Measurements from ENCODE around the gene ADCY9. TPM values are rescaled to one million over a fixed set of nuclear protein-coding genes. Genes with fewer than 3 reads are reported as not detected.

Gene ADCY9
- total and polyA plus RNA-seq, 4 donors: 12.7 to 37.6 (median 17.6) TPM

- 93 to 94% methylated on average over 31 of the region's 31 CpGs for WGBS, 2 donors
- no peaks in the 10 kb centered on the region for H3K27me3 ChIP-seq (ENCODE audit: control insufficient read depth in 3 of 3, insufficient read depth in 3 of 3, low read length in 2 of 3)
- peaks cover 0 to 24% (median 7%) of the 10 kb centered on the region in 5 donors for H3K4me1 ChIP-seq (ENCODE audit: control insufficient read depth in 5 of 5, insufficient read depth in 5 of 5, low read length in 5 of 5)
- no peaks in the 10 kb centered on the region for H3K9me3 ChIP-seq (ENCODE audit: control insufficient read depth in 4 of 4, insufficient read depth in 3 of 4, low read length in 3 of 4)
- no peak overlapping the region for H3K4me3 ChIP-seq
- no peak overlapping the region for H3K9ac ChIP-seq (ENCODE audit: insufficient read depth in 1 of 2, low read length in 2 of 2)
- no peak overlapping the region for H3K27ac ChIP-seq (ENCODE audit: low read depth in 1 of 2, low read length in 1 of 2)
- ATAC-seq (ENCODE audit: insufficient read depth, low FRiP score): no peak
- DNase-seq: no peak
- peaks cover 0 to 39% (median 2%) of the 10 kb centered on the region in 4 donors for H3K36me3 ChIP-seq (ENCODE audit: control insufficient read depth in 4 of 4, insufficient read depth in 4 of 4, low read length in 4 of 4)
- TF ChIP-seq CTCF (IDR thresholded peaks at IDR 0.05; ENCODE audit: control extremely low read depth, extremely low read depth): no peak
Observed at GRCh38 chr16:3984111-3985060, 131.9 kb downstream of the ADCY9 start.

GRCh38 chr16:3983081-3983520 lies 133.1 kb downstream of the ADCY9 start:
- Histone ChIP-seq H3K36me3 (ENCODE audit: control insufficient read depth in 4 of 4, insufficient read depth in 4 of 4, low read length in 4 of 4) (peaks cover 0 to 42% (median 3%) of the 10 kb centered on the region in 4 donors), H3K27ac (ENCODE audit: low read depth in 1 of 2, low read length in 1 of 2) (no peak overlapping the region), H3K4me1 (ENCODE audit: control insufficient read depth in 5 of 5, insufficient read depth in 5 of 5, low read length in 5 of 5) (peaks cover 0 to 24% (median 7%) of the 10 kb centered on the region in 5 donors), H3K27me3 (ENCODE audit: control insufficient read depth in 3 of 3, insufficient read depth in 3 of 3, low read length in 2 of 3) (no peaks in the 10 kb centered on the region), H3K4me3 (no peak overlapping the region), H3K9ac (ENCODE audit: insufficient read depth in 1 of 2, low read length in 2 of 2) (no peak overlapping the region), H3K9me3 (ENCODE audit: control insufficient read depth in 4 of 4, insufficient read depth in 3 of 4, low read length in 3 of 4) (no peaks in the 10 kb centered on the region)
- TF ChIP-seq CTCF (IDR thresholded peaks at IDR 0.05; ENCODE audit: control extremely low read depth, extremely low read depth): peak; percentile 52
- WGBS, 2 donors: 17 to 36% methylated on average over 22 of the region's 22 CpGs
- DNase-seq (peak; percentile 53 to 78 (median 74)), ATAC-seq (ENCODE audit: insufficient read depth, low FRiP score) (no peak)

GRCh38 chr16:3982216-3982615 lies 134.0 kb downstream of the ADCY9 start:
- WGBS, 2 donors: 96% methylated on average over 13 of the region's 13 CpGs
- no peak for DNase-seq
- H3K9me3 ChIP-seq (ENCODE audit: control insufficient read depth in 4 of 4, insufficient read depth in 3 of 4, low read length in 3 of 4): no peaks in the 10 kb centered on the region

More at GRCh38 chr16:3982216-3982615, 134.0 kb downstream of the ADCY9 start:
- H3K4me3 ChIP-seq: no peak overlapping the region
- H3K27me3 ChIP-seq (ENCODE audit: control insufficient read depth in 3 of 3, insufficient read depth in 3 of 3, low read length in 2 of 3): no peaks in the 10 kb centered on the region
- no peak overlapping the region for H3K27ac ChIP-seq (ENCODE audit: low read depth in 1 of 2, low read length in 1 of 2)
- peaks cover 0 to 44% (median 5%) of the 10 kb centered on the region in 4 donors for H3K36me3 ChIP-seq (ENCODE audit: control insufficient read depth in 4 of 4, insufficient read depth in 4 of 4, low read length in 4 of 4)
- TF ChIP-seq CTCF (IDR thresholded peaks at IDR 0.05; ENCODE audit: control extremely low read depth, extremely low read depth): no peak
- no peak for ATAC-seq (ENCODE audit: insufficient read depth, low FRiP score)
- no peak overlapping the region for H3K9ac ChIP-seq (ENCODE audit: insufficient read depth in 1 of 2, low read length in 2 of 2)
- peaks cover 0 to 24% (median 7%) of the 10 kb centered on the region in 5 donors for H3K4me1 ChIP-seq (ENCODE audit: control insufficient read depth in 5 of 5, insufficient read depth in 5 of 5, low read length in 5 of 5)
